GM18507 (cell line): ENCODE measurements around the gene CDC42EP2.

Source experiments
- DNase-seq: peaks from one replicate; pipeline ENCODE4 v3.0.0; 2011; ENCODE audit warnings: low read depth; ENCODE audit not compliant: insufficient read length; ENCODE audit errors: extremely low spot score
- FAIRE-seq: peaks from 2 replicates; lab custom pipeline; 2011; peaks lifted over from hg19 to GRCh38; lab: Jason Lieb, UNC

Gene CDC42EP2

DNA sequence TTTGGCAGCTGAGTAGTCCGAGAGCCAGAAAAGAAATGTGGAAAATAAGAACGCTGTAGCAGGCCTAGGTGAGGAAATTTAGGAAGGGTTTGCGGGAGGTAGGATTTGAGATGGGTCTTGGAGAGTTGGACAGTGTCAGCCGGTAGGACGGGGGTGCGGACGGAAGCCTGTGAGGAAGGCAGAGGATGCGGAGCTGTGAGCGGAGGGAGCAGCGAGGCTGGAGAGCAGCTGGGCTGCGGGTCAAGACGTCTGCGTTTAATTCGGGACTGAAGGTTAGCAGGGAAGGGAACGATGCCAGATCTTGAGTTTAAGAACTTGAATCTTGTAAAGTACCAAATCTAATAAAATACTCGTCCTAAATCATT lies 39.2 kb downstream of the CDC42EP2 start:
- DNase-seq: no peak
- FAIRE-seq: no peak

GRCh38 chr11:65354265-65355012 lies 39.8 kb downstream of the CDC42EP2 start, which contains the start of gene TIGD3:
Gene TIGD3, plus strand, starts transcription at chr11:65354751. Its CDS starts 1,058 bp downstream, at chr11:65355809.
- DNase-seq (peak; percentile 100), FAIRE-seq (peak; percentile 89)

DNA sequence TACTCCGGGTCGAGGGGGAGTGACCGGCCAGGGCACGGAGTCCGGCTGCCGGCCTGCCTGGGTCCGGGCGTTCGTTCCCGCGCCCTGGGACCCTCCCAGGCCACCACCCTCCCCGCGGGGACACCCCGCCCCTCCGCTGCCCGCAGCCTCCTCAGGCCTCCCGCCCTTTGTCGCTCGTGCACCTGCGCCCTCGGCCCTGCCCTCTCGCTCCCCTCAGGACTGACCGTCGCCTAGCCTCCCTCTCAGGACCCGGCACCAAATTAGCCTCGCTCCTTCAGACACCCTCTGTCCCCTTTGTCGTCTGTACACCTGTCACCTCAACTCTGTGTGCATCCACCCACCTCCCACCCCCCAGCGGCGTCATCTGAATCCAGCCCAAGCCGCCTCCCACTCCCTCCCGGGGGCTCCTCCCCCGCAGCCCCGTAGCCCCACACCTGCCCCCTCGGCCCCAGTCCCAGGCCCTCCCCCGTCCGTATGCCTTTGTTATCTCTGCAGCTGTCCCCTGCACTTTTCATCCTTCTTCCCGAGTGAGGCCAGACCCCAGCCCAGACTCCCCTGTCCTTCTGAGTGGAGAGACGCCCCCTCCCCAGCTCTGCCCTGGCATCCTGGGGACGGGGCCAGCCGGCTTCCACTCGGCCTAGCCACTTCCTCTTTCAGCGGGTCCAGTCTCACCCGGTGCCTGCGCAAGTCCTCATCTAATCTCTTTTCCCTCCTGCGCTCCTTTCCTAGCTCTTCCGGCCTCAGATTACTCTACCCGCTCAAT lies 40.5 kb downstream of the CDC42EP2 start:
- no peak for FAIRE-seq
- peak; percentile 33 for DNase-seq

DNA sequence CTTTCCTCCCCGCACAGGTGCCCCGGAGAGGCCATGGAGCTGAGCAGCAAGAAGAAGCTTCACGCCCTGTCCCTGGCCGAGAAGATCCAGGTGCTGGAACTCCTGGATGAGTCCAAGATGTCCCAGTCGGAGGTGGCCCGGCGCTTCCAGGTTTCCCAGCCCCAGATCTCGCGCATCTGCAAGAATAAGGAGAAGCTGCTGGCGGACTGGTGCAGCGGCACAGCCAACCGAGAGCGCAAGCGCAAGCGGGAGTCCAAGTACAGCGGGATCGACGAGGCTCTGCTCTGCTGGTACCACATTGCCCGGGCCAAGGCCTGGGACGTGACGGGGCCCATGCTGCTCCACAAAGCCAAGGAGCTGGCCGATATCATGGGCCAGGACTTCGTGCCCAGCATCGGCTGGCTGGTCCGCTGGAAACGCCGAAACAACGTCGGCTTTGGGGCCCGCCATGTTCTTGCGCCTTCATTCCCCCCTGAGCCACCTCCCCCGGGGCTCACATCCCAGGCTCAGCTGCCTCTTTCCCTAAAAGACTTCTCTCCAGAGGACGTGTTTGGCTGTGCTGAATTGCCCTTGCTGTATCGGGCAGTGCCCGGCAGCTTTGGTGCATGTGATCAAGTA lies 41.2 kb downstream of the CDC42EP2 start:
- DNase-seq (no peak), FAIRE-seq (no peak)

DNA sequence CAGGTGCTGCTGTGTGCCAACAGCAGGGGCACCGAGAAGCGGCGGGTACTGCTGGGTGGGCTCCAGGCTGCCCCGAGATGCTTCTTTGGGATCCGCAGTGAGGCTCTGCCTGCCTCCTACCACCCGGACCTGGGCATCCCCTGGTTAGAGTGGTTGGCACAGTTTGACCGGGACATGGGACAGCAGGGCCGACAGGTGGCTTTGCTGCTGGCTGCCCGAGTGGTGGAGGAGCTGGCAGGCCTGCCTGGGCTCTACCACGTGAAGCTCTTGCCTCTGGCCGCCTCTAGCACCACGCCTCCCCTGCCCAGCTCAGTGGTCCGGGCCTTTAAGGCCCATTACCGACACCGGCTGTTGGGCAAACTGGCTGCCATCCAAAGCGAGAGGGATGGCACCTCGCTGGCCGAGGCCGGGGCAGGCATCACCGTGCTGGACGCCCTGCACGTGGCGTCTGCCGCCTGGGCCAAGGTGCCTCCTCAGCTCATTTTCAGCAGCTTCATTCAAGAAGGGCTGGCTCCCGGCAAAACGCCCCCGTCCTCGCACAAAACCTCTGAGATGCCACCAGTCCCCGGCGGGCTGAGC lies 41.8 kb downstream of the CDC42EP2 start:
- DNase-seq: no peak
- FAIRE-seq: no peak

DNA sequence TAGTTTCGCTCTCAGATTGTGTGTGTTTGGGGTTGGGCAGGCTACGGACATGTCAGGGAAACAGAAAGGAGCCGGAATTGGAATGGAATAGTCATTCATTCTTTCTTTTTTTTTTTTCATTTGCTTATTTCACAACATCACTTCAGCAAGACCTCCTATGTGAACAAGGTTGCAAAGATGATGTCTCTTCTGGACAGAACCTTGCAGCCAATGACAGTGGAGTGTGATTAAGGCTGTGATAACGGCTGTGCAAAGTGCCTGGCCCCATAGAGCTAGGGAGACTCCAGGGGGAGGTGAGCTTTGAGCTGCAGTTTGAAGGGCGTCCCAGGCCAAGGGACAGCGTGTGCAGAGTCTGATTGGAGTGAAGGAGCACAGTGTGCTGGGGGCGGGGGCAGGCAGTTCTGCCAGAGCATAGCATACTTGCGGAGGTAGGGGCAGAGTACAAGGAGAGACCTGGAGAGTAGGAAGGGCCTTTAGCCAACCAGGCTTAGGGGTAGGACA lies 43.2 kb downstream of the CDC42EP2 start:
- FAIRE-seq: no peak
- DNase-seq: no peak

DNA sequence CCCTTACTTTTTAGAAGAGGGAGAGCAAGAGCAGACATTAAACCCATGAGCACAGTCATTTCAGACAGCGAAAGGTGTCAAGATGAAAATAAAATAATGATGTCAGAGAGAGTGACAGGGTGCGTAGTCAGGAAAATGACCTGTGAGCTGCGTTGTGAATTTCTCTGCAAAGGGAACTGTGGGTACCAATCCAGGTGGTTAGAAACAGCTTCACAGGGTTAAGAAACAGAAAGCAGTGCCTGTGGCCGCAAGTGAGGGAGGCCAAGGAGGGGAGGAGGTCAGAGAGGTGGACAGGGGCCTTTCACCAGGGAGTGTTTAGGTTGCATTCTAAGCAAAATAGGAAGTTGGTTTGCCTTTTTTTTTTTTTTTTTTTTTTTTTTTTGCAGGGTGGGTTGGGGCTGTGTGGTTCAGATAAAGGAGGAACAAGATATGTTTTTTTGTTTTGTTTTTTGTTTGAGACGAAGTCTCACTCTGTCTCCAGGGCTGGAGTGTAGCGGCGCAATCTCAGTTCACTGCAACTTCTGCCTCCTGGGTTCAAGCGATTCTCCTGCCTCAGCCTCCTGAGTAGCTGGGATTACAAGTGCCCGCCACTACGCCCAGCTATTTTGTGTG lies 47.8 kb downstream of the CDC42EP2 start:
- DNase-seq (no peak), FAIRE-seq (peak; percentile 44)

- FAIRE-seq: no peak
These were observed 48.3 kb downstream of the CDC42EP2 start for GRCh38 chr11:65362966-65363365.

GRCh38 chr11:65363770-65364169 lies 49.1 kb downstream of the CDC42EP2 start:
- DNase-seq: no peak
- no peak for FAIRE-seq

More at GRCh38 chr11:65362966-65363365, 48.3 kb downstream of the CDC42EP2 start:
- no peak for DNase-seq

- DNase-seq (no peak), FAIRE-seq (peak; percentile 63)
These were observed 51.7 kb downstream of the CDC42EP2 start for GRCh38 chr11:65366340-65366773.

GRCh38 chr11:65370659-65371049 lies 56.0 kb downstream of the CDC42EP2 start:
- no peak for FAIRE-seq
- DNase-seq: no peak
